Measurements from ENCODE around the gene SCTR. TPM values are rescaled to one million over a fixed set of nuclear protein-coding genes. Genes with fewer than 3 reads are reported as not detected.

SCTR gene
- total and polyA plus RNA-seq, 2 of the 8 experiments (the other 6 are each of a cell fraction or from before 2014, with no cell fraction given): 0.15 TPM; not detected in 1

- TF ChIP-seq TCF12 (IDR thresholded peaks at IDR 0.05; ENCODE audit: low read depth, low read length): no peak
These were observed 75.7 kb downstream of the SCTR start (continued) for GRCh38 chr2:119448427-119449141.

Measured in H1 (cell line).